ENCODE results near the gene UVSSA. TPM values are rescaled to one million over a fixed set of nuclear protein-coding genes. Genes with fewer than 3 reads are reported as not detected.

Gene UVSSA
- total and polyA plus RNA-seq, 5 experiments from 2014 or later, result 1.9 to 39.5 (median 6.2) TPM

- Mint-ChIP-seq H3K4me3 (no peak overlapping the region), H3K9me3 (peaks cover 0 to 3% (median 0%) of the 10 kb centered on the region in 9 donors), H3K27me3 (peaks cover 14 to 79% (median 46%) of the 10 kb centered on the region in 5 donors), H3K4me1 (peaks cover 0 to 14% (median 6%) of the 10 kb centered on the region in 4 donors), H3K27ac (no peak overlapping the region), H3K36me3 (peaks cover 0 to 6% (median 2%) of the 10 kb centered on the region in 3 donors)
- DNase-seq (peak in 1 of 10 donors; percentile 42), ATAC-seq (no peak)
- POLR2A ChIA-PET, result no interaction called here
Observed at GRCh38 chr4:1409491-1410425, 62.8 kb downstream of the UVSSA start.

GRCh38 chr4:1410491-1411325 is 63.7 kb downstream of the UVSSA start:
- Mint-ChIP-seq H3K27me3 (peaks cover 14 to 77% (median 43%) of the 10 kb centered on the region in 5 donors), H3K9me3 (peaks cover 0 to 2% (median 0%) of the 10 kb centered on the region in 9 donors), H3K4me1 (peaks cover 0 to 15% (median 5%) of the 10 kb centered on the region in 4 donors), H3K27ac (no peak overlapping the region), H3K36me3 (peaks cover 0 to 6% (median 2%) of the 10 kb centered on the region in 3 donors), H3K4me3 (no peak overlapping the region)
- POLR2A ChIA-PET, result no interaction called here
- DNase-seq (peak; percentile 12 to 77 (median 54)), ATAC-seq (peak; percentile 69 to 81)

GRCh38 chr4:1411436-1412375 is 64.7 kb downstream of the UVSSA start:
- Mint-ChIP-seq H3K9me3 (peaks cover 0 to 2% (median 0%) of the 10 kb centered on the region in 9 donors), H3K27ac (no peak overlapping the region), H3K27me3 (peaks cover 18 to 87% (median 48%) of the 10 kb centered on the region in 5 donors), H3K4me1 (peaks cover 2 to 15% (median 5%) of the 10 kb centered on the region in 4 donors), H3K4me3 (no peak overlapping the region), H3K36me3 (peaks cover 0 to 11% (median 2%) of the 10 kb centered on the region in 3 donors)
- ATAC-seq (no peak), DNase-seq (peak in 1 of 10 donors; percentile 53)
- POLR2A ChIA-PET, result no interaction called here

GRCh38 chr4:1412376-1413203 is 65.6 kb downstream of the UVSSA start:
- H3K9me3 Mint-ChIP-seq, result peaks cover 0 to 3% (median 0%) of the 10 kb centered on the region in 9 donors
- POLR2A ChIA-PET, result no interaction called here
- DNase-seq, result peak in 1 of 10 donors; percentile 44
- H3K4me1 Mint-ChIP-seq, result peaks cover 2 to 14% (median 5%) of the 10 kb centered on the region in 4 donors
- peaks cover 18 to 83% (median 48%) of the 10 kb centered on the region in 5 donors for H3K27me3 Mint-ChIP-seq
- ATAC-seq, result no peak
- H3K36me3 Mint-ChIP-seq, result peaks cover 0 to 11% (median 2%) of the 10 kb centered on the region in 3 donors
- H3K27ac Mint-ChIP-seq, result no peak overlapping the region
- H3K4me3 Mint-ChIP-seq, result peak overlapping the region in 1 of 10 donors; percentile 39

- DNase-seq (no peak), ATAC-seq (no peak)
- H3K4me1 Mint-ChIP-seq, result peaks cover 2 to 14% (median 4%) of the 10 kb centered on the region in 4 donors
- H3K36me3 Mint-ChIP-seq, result peaks cover 0 to 11% (median 2%) of the 10 kb centered on the region in 3 donors
- H3K27me3 Mint-ChIP-seq, result peaks cover 16 to 79% (median 46%) of the 10 kb centered on the region in 5 donors
- H3K27ac Mint-ChIP-seq, result no peak overlapping the region
- peaks cover 0 to 5% (median 0%) of the 10 kb centered on the region in 9 donors for H3K9me3 Mint-ChIP-seq
- peak overlapping the region in 2 of 10 donors; percentile 39 to 45 for H3K4me3 Mint-ChIP-seq
- POLR2A ChIA-PET, result no interaction called here
Observed at GRCh38 chr4:1413204-1413663, 66.2 kb downstream of the UVSSA start.

- POLR2A ChIA-PET, result no interaction called here
- ATAC-seq (no peak), DNase-seq (peak in 1 of 10 donors; percentile 50)
- H3K9me3 Mint-ChIP-seq, result peaks cover 0 to 5% (median 0%) of the 10 kb centered on the region in 9 donors
- peaks cover 0 to 12% (median under 1%) of the 10 kb centered on the region in 4 donors for H3K4me1 Mint-ChIP-seq
- peaks cover 0 to 11% (median 2%) of the 10 kb centered on the region in 3 donors for H3K36me3 Mint-ChIP-seq
- H3K27ac Mint-ChIP-seq, result no peak overlapping the region
- H3K4me3 Mint-ChIP-seq, result peak overlapping the region in 4 of 10 donors; percentile 42 to 64 (median 45)
- peaks cover 13 to 77% (median 42%) of the 10 kb centered on the region in 5 donors for H3K27me3 Mint-ChIP-seq
Observed at GRCh38 chr4:1413687-1414479, 66.9 kb downstream of the UVSSA start.

GRCh38 chr4:1414831-1415680 is 68.0 kb downstream of the UVSSA start:
- Mint-ChIP-seq H3K4me1 (peaks cover 0 to 12% (median under 1%) of the 10 kb centered on the region in 4 donors), H3K27ac (peak overlapping the region in 1 of 10 donors; percentile 59), H3K9me3 (peaks cover 0 to 5% (median 0%) of the 10 kb centered on the region in 9 donors), H3K36me3 (peaks cover 0 to 7% (median 0%) of the 10 kb centered on the region in 3 donors), H3K4me3 (peak overlapping the region in 3 of 10 donors; percentile 10 to 54 (median 11)), H3K27me3 (peaks cover 13 to 77% (median 38%) of the 10 kb centered on the region in 5 donors)
- POLR2A ChIA-PET, result no interaction called here
- DNase-seq, result peak in 1 of 10 donors; percentile 49
- ATAC-seq, result no peak

- DNase-seq, result no peak
- no peak overlapping the region for H3K27ac Mint-ChIP-seq
- peaks cover 0 to 7% (median 0%) of the 10 kb centered on the region in 3 donors for H3K36me3 Mint-ChIP-seq
- peaks cover 0 to 12% (median under 1%) of the 10 kb centered on the region in 4 donors for H3K4me1 Mint-ChIP-seq
- POLR2A ChIA-PET, result no interaction called here
- peaks cover 0 to 5% (median 0%) of the 10 kb centered on the region in 9 donors for H3K9me3 Mint-ChIP-seq
- H3K27me3 Mint-ChIP-seq, result peaks cover 16 to 76% (median 36%) of the 10 kb centered on the region in 5 donors
- H3K4me3 Mint-ChIP-seq, result peak overlapping the region in 3 of 10 donors; percentile 10 to 54 (median 11)
- ATAC-seq, result no peak
Observed at GRCh38 chr4:1415681-1415981, 68.6 kb downstream of the UVSSA start.

GRCh38 chr4:1416051-1416947 is 69.3 kb downstream of the UVSSA start:
- Mint-ChIP-seq H3K27me3 (peaks cover 19 to 70% (median 38%) of the 10 kb centered on the region in 5 donors), H3K27ac (no peak overlapping the region), H3K9me3 (peaks cover 0 to 5% (median 0%) of the 10 kb centered on the region in 9 donors), H3K36me3 (peaks cover 0 to 7% (median 0%) of the 10 kb centered on the region in 3 donors), H3K4me3 (peak overlapping the region in 5 of 10 donors; percentile 9 to 62 (median 11)), H3K4me1 (peaks cover 0 to 12% (median under 1%) of the 10 kb centered on the region in 4 donors)
- DNase-seq (peak in 1 of 10 donors; percentile 45), ATAC-seq (no peak)
- POLR2A ChIA-PET, result no interaction called here

Measured in naive thymus-derived CD8-positive, alpha-beta T cell (primary cell).